ENCODE data around the gene RPTOR. TPM values are rescaled to one million over a fixed set of nuclear protein-coding genes. Genes with fewer than 3 reads are reported as not detected.

Gene RPTOR
- total RNA-seq, 1 experiment from 2014 or later, result 58.0 TPM

GRCh38 chr17:80666867-80667266, 122.2 kb downstream of the RPTOR start:
- H3K27ac ChIP-seq (ENCODE audit: low read length), result no peak overlapping the region
- no peak for ATAC-seq
- peaks cover 15% of the 10 kb centered on the region for H3K4me1 ChIP-seq (ENCODE audit: control insufficient read depth, insufficient read depth, low read length)
- TF ChIP-seq TCF7L2 (IDR thresholded peaks at IDR 0.05; ENCODE audit: low read depth, low read length) (no peak), SIN3A (IDR thresholded peaks at IDR 0.05; ENCODE audit: borderline replicate concordance, insufficient read depth, low read depth, low read length) (no peak), POLR2AphosphoS5 (IDR thresholded peaks at IDR 0.05; ENCODE audit: low read depth, low read length) (no peak), CTCF (IDR thresholded peaks at IDR 0.05) (no peak), REST (IDR thresholded peaks at IDR 0.05; ENCODE audit: insufficient read depth in 1 of 2, low read depth in 2 of 2, low read length in 1 of 2) (no peak)
- H3K4me3 ChIP-seq (ENCODE audit: low read depth in 2 of 2, low read length in 2 of 2), result no peak overlapping the region
- no peaks in the 10 kb centered on the region for H3K27me3 ChIP-seq (ENCODE audit: control insufficient read depth, insufficient read depth, low read length)
- no TSS peak for BruUV-seq (replicated peaks)
- no peaks in the 10 kb centered on the region for H3K9me3 ChIP-seq (ENCODE audit: control insufficient read depth, insufficient read depth, low read depth, low read length)
- ChIA-PET CTCF (no interaction called here), POLR2A (no interaction called here)
- DNase-seq (ENCODE audit: low read depth, low spot score), result no peak
- in situ Hi-C loops (cut with HindIII; ENCODE audit: low pct_unique_long_range_greater_than_20kb, low sequenced_read_pairs) (no loop called here), intact Hi-C loops (cut with micrococcal nuclease; ENCODE audit: unreplicated experiment) (no loop called here)
- no peaks in the 10 kb centered on the region for H3K36me3 ChIP-seq (ENCODE audit: control insufficient read depth, insufficient read depth, low read length)

DNA sequence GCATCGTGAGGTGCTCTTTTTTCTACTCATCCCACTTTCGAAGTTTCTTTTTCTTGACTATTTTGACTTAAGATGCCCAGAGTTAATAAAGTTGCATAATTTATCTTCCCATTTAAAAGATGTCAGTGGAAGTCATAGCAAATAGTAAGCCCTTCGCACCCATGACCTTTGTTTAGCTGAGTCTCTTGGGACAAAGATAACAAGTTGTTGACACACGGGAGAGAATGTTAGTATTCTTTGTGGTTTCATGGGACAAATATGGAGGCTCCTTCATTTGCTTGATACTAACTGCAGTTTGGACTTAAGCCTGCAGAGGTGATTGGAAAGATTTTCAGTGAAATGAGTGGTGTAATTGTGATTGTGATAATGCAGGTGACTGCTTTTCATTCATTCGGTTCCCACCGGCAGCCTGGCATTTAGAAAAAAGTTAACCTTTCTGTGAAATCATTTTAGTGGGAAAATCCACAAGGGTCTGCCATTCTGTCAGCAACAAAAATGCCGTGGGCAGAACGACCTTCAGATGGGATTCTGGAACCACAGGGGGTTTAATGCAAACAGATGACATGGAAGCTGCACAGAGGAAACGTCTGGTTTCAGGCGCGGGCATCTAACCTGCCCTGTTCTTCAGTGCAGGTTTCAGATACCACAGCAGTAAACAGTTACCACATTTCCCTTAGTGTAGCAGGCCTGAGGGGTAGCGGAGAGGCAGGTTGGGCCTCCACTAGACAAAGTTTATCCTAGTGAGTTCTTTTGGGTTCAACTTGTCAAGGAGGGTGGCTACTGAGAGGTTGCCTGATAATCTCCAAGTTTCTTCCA, 123.0 kb downstream of the RPTOR start:
- DNase-seq (ENCODE audit: low read depth, low spot score), result no peak
- no peak for ATAC-seq
- intact Hi-C loops (cut with micrococcal nuclease; ENCODE audit: unreplicated experiment), result no loop called here
- in situ Hi-C loops (cut with HindIII; ENCODE audit: low pct_unique_long_range_greater_than_20kb, low sequenced_read_pairs), result no loop called here
- Histone ChIP-seq H3K4me1 (ENCODE audit: control insufficient read depth, insufficient read depth, low read length) (peaks cover 15% of the 10 kb centered on the region), H3K4me3 (ENCODE audit: low read depth in 2 of 2, low read length in 2 of 2) (no peak overlapping the region), H3K27me3 (ENCODE audit: control insufficient read depth, insufficient read depth, low read length) (no peaks in the 10 kb centered on the region), H3K36me3 (ENCODE audit: control insufficient read depth, insufficient read depth, low read length) (no peaks in the 10 kb centered on the region), H3K9me3 (ENCODE audit: control insufficient read depth, insufficient read depth, low read depth, low read length) (no peaks in the 10 kb centered on the region), H3K27ac (ENCODE audit: low read length) (no peak overlapping the region)
- BruUV-seq (replicated peaks), result no TSS peak
- TF ChIP-seq CTCF (IDR thresholded peaks at IDR 0.05) (no peak), SIN3A (IDR thresholded peaks at IDR 0.05; ENCODE audit: borderline replicate concordance, insufficient read depth, low read depth, low read length) (no peak), REST (IDR thresholded peaks at IDR 0.05; ENCODE audit: insufficient read depth in 1 of 2, low read depth in 2 of 2, low read length in 1 of 2) (no peak), TCF7L2 (IDR thresholded peaks at IDR 0.05; ENCODE audit: low read depth, low read length) (no peak), POLR2AphosphoS5 (IDR thresholded peaks at IDR 0.05; ENCODE audit: low read depth, low read length) (no peak)
- POLR2A ChIA-PET, result no interaction called here
- CTCF ChIA-PET, result no interaction called here
